A673 (cell line): ENCODE measurements around the gene PITX3. TPM values are rescaled to one million over a fixed set of nuclear protein-coding genes. Genes with fewer than 3 reads are reported as not detected.

Experiments
- BruUV-seq: library from RNA; stranded (reverse); fragments of 400-500 nt; replicated peaks from 2 replicates; lab custom pipeline; 2021; lab: Mats Ljungman, UMichigan
- CTCF ChIA-PET: fragments of 300-600 bp; sonication (Branson Sonifier 250); formaldehyde crosslinking; loops from one replicate; lab custom pipeline; 2022; ENCODE audit warnings: antibody characterized with exemption; lab: Charles Lee
- POLR2A ChIA-PET: fragments of 300-600 bp; sonication (Branson Sonifier 250); formaldehyde crosslinking; loops from one replicate; lab custom pipeline; 2022; ENCODE audit warnings: antibody characterized with exemption; ENCODE audit not compliant: low non-redundant PET; lab: Charles Lee
- DNase-seq: peaks from one replicate; pipeline ENCODE4 v3.0.0-alpha.2; 2015; ENCODE audit warnings: low spot score
- H3K27ac ChIP-seq: fragments of 200-600 bp; sonication (generic); 2 replicates; pipeline ENCODE4 v1.5.1; 2016; ENCODE audit warnings: mixed run types, low read depth, mild to moderate bottlenecking, mixed read lengths, antibody characterized with exemption, low read length; ENCODE audit not compliant: poor library complexity, severe bottlenecking
- H3K27me3 ChIP-seq: fragments of 200-600 bp; sonication (generic); replicated peaks from 2 replicates; pipeline ENCODE4 v1.6.1; 2017; ENCODE audit warnings: mixed run types, low read depth, mild to moderate bottlenecking, mixed read lengths, antibody characterized with exemption, low read length; ENCODE audit not compliant: insufficient read depth, poor library complexity
- H3K36me3 ChIP-seq: fragments of 200-600 bp; sonication (generic); 2 replicates; pipeline ENCODE4 v1.6.1; 2016; ENCODE audit warnings: mixed run types, mild to moderate bottlenecking, mixed read lengths, antibody characterized with exemption, low read length; ENCODE audit not compliant: insufficient read depth, poor library complexity, severe bottlenecking
- H3K4me1 ChIP-seq: fragments of 200-600 bp; sonication (generic); 2 replicates; pipeline ENCODE4 v1.6.1; 2017; ENCODE audit warnings: mixed run types, mild to moderate bottlenecking, mixed read lengths, antibody characterized with exemption, low read length; ENCODE audit not compliant: insufficient read depth, poor library complexity, severe bottlenecking
- H3K4me3 ChIP-seq: fragments of 200-600 bp; sonication (generic); 2 replicates; pipeline ENCODE4 v1.5.1; 2016; ENCODE audit warnings: low read depth, mixed run types, mild to moderate bottlenecking, mixed read lengths, low read length; ENCODE audit not compliant: poor library complexity, severe bottlenecking
- H3K9me3 ChIP-seq: fragments of 200-600 bp; sonication (generic); 2 replicates; pipeline ENCODE4 v1.6.1; 2016; ENCODE audit warnings: mixed run types, low read depth, mild to moderate bottlenecking, mixed read lengths, antibody characterized with exemption, low read length; ENCODE audit not compliant: poor library complexity, severe bottlenecking
- CTCF ChIP-seq: fragments of 300-800, 200-600 bp; sonication (generic); conservative IDR thresholded peaks from 2 replicates; pipeline ENCODE4 v1.5.1; 2017; ENCODE audit warnings: low read depth, mild to moderate bottlenecking, antibody characterized with exemption, low read length, moderate library complexity, mixed read lengths
- EZH2 ChIP-seq: fragments of 200-600 bp; sonication (generic); IDR thresholded peaks from 2 replicates; pipeline ENCODE4 v1.6.1; 2017; ENCODE audit warnings: borderline replicate concordance, low read depth, mild to moderate bottlenecking, mixed read lengths, antibody characterized with exemption, low read length; ENCODE audit not compliant: poor library complexity, severe bottlenecking
- intact Hi-C: fragments of 100-400 bp; cut with micrococcal nuclease; formaldehyde crosslinking; loops from one replicate; pipeline ENCODE4 v1.10.0; 2022; ENCODE audit not compliant: unreplicated experiment
- total RNA-seq: library from RNA; stranded (reverse); gene quantifications from 2 replicates; pipeline ENCODE4 v1.2.3, GENCODE V29; 2021

The PITX3 gene
- total RNA-seq, 1 experiment from 2014 or later, result not detected

- Histone ChIP-seq H3K27ac (peak overlapping the region; percentile 77), H3K4me1 (peaks cover 27% of the 10 kb centered on the region), H3K36me3 (no peaks in the 10 kb centered on the region), H3K27me3 (no peaks in the 10 kb centered on the region), H3K9me3 (no peaks in the 10 kb centered on the region), H3K4me3 (peak overlapping the region; percentile 81)
- ChIA-PET POLR2A (interaction anchor here (0.6 kb wide), 1 partner anchor 392 kb away, joined by 4 read pairs; no protein-coding TSS in a partner anchor), CTCF (interaction anchor here (0.6 to 1.6 kb wide), 4 partner anchors 14 to 107 kb away, joined by 3 to 6 read pairs (median 4); no protein-coding TSS in a partner anchor)
- intact Hi-C loops, result no loop called here
- no TSS peak for BruUV-seq
- no peak for DNase-seq
- TF ChIP-seq EZH2, result no peak
- no peak for TF ChIP-seq CTCF
Observed at GRCh38 chr10:102245932-102246251, 4.6 kb upstream of the PITX3 start.

- H3K27me3 ChIP-seq, result no peaks in the 10 kb centered on the region
- no peaks in the 10 kb centered on the region for H3K36me3 ChIP-seq
- ChIA-PET POLR2A (interaction anchor here (0.6 kb wide), 1 partner anchor 393 kb away, joined by 4 read pairs; no protein-coding TSS in a partner anchor), CTCF (interaction anchor here (0.6 to 1.6 kb wide), 5 partner anchors 13 to 107 kb away, joined by 3 to 6 read pairs (median 3); no protein-coding TSS in a partner anchor)
- H3K9me3 ChIP-seq, result no peaks in the 10 kb centered on the region
- peak within 1 kb of the TSS; percentile 81 for H3K4me3 ChIP-seq
- H3K4me1 ChIP-seq, result peaks cover 27% of the 10 kb centered on the region
- intact Hi-C loops, result no loop called here
- peak; percentile 100 for DNase-seq
- no TSS peak for BruUV-seq
- no peak for TF ChIP-seq CTCF
- TF ChIP-seq EZH2, result no peak
- peak within 1 kb of the TSS; percentile 77 for H3K27ac ChIP-seq
Observed at GRCh38 chr10:102245082-102245931, 4.0 kb upstream of the PITX3 start, which contains the start of gene GBF1. Gene GBF1, plus strand, starts transcription at chr10:102245532. Its CDS starts 13,407 bp downstream, at chr10:102258939.

- Histone ChIP-seq H3K9me3 (no peaks in the 10 kb centered on the region), H3K27me3 (no peaks in the 10 kb centered on the region), H3K4me3 (no peak overlapping the region), H3K36me3 (no peaks in the 10 kb centered on the region), H3K27ac (no peak overlapping the region), H3K4me1 (peaks cover 27% of the 10 kb centered on the region)
- TF ChIP-seq CTCF (no peak), EZH2 (no peak)
- POLR2A ChIA-PET, result no interaction called here
- DNase-seq, result no peak
- no TSS peak for BruUV-seq
- intact Hi-C loops, result no loop called here
- CTCF ChIA-PET, result no interaction called here
Observed at GRCh38 chr10:102243309-102243708, 2.0 kb upstream of the PITX3 start.
